Transverse colon (tissue), 4 donors: ENCODE results near the gene EVI5L.

Experiments
- CTCF ChIP-seq, 5 experiments: fragments of 200-600 bp in 3 of 5; fragments of 450-650 bp in 2 of 5; sonication (generic) in 3 of 5; IDR thresholded peaks; 1 replicate in 2 of 5; 2 replicates in 3 of 5; pipeline ENCODE4 v1.5.1; 2016 to 2017; ENCODE audit warnings: antibody characterized with exemption in 5 of 5, inconsistent platforms in 3 of 5, mild to moderate bottlenecking in 2 of 5, moderate library complexity in 1 of 5
- EP300 ChIP-seq: sonication (generic); formaldehyde crosslinking; IDR thresholded peaks from one replicate; pipeline ENCODE4 v1.6.1; 2017; ENCODE audit warnings: antibody characterized with exemption, low read depth
- POLR2A ChIP-seq: fragments of 450-650 bp; IDR thresholded peaks from one replicate; pipeline ENCODE4 v1.6.1; 2016; ENCODE audit warnings: antibody characterized with exemption, mild to moderate bottlenecking, moderate library complexity
- POLR2AphosphoS5 ChIP-seq, 3 donors: sonication (generic); formaldehyde crosslinking; IDR thresholded peaks; one replicate each; pipeline ENCODE4 v1.6.1; 2016; ENCODE audit warnings: antibody characterized with exemption in 3 of 3

DNA sequence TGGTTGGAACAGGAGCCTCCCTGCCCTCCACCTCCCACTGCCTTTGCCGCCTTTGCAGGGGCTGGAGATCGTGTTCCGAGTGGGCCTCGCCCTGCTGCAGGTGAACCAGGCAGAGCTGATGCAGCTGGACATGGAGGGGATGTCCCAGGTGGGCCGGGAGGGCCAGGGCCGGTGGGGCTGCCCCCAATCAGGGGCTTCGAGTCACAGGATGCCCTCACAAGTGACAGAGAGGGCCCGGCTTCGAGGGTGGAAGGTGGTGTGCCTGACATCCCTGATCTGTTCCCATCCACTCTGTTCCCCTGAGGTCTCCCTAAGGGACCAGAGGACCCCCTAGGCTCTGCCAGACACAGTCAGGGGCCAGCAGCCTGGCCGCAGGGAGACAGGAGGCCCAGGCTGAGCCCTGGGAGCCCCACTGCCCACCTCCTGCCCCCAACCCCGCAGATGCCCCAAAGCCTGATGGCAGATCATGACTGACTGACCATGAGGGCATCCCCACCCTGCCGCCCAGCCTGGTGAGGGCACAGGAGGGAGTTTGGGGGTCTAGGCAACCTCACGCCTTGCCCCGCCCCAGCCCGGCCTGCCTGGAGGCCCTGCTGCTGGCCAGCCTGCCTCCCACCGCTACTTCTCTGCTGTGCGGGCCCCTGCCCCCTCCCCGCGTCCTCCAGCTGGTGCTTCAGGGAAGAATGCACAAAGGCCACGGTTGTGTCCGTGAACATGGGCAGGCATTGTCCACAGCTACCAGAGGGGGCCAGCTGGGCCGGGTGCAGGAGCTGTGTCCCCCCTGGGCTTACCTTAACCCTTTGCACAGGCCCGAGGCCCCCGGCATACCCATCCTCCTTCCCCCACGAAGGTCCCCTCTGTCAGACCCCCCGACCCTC is 21.8 kb downstream of the EVI5L start:
- no peak for TF ChIP-seq CTCF (IDR thresholded peaks at IDR 0.05)
- no peak for TF ChIP-seq POLR2A
- no peak for TF ChIP-seq POLR2AphosphoS5 (IDR thresholded peaks at IDR 0.05)
- TF ChIP-seq EP300: no peak
